ENCODE data around the gene TBKBP1.
"Not testable (repeated sequence)": the region's sequence is repeated elsewhere in the genome, so short reads cannot be mapped to it uniquely, and the experiment has no call there.

The TBKBP1 gene

DNA sequence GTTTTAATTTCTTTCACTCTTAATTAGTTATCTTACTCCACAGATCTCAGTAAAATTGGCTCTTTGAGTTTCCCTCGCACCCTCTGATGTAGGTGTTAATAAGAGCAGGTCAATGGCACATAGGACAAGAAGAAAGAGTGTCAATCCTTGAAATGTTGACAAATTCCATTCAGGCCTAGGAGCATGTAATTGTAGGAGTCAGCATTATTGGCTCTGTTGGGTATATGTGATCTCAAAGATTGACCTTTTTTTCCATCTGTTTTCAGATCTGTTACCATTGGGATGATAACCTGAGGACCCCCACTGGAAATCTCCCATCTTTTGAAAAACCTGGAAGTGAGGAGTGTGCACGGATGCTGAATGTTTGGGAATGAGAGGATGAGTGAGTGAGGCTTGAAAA lies 11.8 kb upstream of the TBKBP1 start:
- DNase-seq: no peak

GRCh38 chr17:47682727-47683126 lies 11.2 kb upstream of the TBKBP1 start:
- not testable (repeated sequence) for DNase-seq

- DNase-seq: no peak
Observed at GRCh38 chr17:47684025-47684424, 9.9 kb upstream of the TBKBP1 start.

DNA sequence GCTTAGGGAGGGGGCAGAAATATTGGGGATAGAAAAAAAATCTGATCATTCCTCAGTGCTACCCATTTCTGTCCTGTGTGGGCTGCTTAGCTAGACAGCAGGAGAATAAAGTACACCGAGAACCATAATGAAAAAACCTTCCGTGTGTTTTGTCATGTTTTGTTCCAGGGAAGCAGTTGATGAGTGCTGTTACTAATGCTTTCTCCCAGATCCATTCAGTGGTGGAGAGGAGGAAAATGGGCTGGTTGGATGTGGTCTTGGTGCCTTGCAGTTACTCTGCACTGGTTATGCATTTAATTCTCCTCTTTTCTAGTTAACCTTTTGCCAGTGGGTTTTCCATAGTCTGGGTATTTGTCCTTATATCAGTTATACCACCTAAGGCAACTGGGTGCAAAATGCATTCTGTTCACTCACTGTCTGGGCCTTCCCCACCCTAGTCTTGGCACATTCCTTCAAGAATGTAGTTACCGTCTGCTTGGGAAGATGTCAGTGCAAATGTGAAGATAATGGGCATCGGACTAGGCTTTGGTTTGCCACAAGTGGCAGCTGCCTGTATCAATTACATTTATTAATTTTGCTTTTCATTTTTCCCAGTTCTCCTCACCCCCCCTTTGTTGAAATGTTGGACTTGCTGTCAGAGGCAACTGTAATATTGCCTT lies 9.3 kb upstream of the TBKBP1 start:
- no peak for DNase-seq

GRCh38 chr17:47685556-47686275 lies 8.2 kb upstream of the TBKBP1 start:
- DNase-seq: no peak

DNA sequence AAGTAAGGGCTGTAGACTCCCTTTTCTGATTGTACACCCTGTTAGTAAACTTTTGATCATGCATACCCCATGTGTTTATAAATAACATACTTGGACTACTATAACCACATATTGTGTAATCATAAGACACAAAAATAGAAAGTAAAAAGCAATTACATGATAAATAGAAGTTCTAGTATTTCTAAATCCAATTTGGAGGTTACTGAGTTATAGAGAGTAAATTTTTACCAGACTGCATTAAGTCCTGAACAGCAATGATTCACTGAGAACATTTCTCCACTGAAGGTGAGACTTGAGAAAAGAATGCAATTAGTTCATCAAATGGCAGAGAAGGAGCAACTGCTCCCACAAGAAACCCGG lies 7.7 kb upstream of the TBKBP1 start:
- DNase-seq: no peak

DNA sequence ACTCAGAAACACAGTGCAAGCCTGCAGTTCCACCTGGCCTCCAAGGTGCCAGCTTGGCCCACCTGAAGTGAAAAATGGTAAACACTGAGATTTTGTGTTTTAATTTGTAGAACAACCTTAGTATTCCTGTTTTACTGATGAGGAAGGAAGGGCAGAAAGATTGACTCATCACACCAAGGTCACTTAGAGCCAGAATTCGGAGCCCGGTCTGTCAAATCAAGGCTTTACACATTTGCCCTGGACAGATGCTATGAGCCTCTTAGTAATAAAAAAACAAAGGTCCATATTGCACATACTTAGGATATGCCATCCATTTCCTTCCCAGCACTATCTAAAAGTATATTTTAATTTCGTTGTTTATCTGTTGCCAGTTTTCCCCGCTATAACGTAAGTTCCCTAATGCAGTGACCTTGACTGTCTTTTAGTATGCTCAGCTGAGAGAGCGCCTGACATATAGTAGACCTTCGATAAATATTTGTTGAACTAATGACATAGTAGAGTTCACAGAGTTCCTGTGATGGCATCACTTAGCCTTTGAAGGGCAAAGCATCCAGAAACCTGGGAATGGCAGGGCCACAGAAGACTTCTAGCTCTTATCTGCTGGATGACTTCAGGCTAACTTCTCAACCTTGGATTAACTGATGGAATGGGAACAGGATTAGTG lies 7.2 kb upstream of the TBKBP1 start:
- no peak for DNase-seq

DNA sequence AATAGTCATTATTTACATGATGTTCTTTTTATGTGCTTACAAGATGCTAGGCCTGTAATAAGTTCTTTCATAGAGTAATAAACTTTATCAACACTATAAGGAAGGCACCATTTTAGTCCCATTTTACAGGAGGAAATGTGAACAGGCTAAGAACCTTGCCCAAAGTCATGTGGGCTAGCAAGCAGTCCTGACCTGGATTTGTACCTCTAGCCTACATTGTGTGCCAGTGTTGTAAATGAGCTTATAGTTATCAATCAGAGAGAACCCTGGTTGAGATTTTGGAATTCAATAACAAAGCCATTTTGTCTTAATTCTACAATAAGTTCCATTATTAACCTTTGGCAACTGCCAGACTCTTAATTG lies 6.7 kb upstream of the TBKBP1 start:
- DNase-seq: no peak

GRCh38 chr17:47687748-47688147 lies 6.2 kb upstream of the TBKBP1 start:
- no peak for DNase-seq

GRCh38 chr17:47690121-47690520 lies 3.8 kb upstream of the TBKBP1 start:
- no peak for DNase-seq

GRCh38 chr17:47692137-47692894 lies 1.6 kb upstream of the TBKBP1 start:
- no peak for DNase-seq

DNA sequence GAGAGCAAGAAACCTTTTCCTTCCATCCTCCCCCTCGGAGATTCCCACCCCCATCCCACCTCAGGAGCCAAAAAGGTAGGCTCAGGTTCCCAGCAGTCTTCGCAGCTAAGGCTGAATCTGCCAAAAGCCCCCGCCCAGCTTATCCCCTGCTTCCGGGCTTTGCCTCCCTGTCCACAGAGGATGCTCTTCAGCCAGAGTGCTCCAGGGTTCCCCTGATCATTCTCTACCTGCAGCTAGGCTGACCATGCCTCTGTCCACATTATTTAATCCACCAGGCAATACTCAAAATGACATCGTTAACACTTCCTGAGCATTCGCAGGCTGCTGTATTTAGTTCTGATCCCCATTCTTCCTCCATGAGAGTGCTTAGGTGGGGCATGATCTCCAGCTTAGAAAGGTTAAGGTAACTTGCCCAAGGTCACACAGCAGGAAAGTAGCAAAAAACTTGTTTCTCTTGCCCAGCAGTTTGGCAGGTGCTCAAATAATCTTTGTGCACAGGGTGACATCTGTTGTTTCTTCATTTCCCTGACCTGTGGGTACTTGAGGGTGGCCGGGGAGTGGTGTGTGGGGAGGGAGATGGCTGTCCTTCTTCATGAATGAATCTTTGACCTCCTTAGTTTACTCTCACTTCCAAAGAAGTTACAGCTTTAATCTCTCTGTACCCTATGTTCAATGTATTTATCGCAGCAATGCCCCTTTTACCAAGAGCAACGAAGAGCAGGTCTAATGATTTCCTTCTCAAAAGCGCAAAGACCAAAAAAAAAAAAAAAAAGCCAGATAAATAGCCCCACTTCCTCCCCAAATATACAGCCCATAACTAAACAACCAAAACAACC lies 848 bp upstream of the TBKBP1 start:
- no peak for DNase-seq

DNA sequence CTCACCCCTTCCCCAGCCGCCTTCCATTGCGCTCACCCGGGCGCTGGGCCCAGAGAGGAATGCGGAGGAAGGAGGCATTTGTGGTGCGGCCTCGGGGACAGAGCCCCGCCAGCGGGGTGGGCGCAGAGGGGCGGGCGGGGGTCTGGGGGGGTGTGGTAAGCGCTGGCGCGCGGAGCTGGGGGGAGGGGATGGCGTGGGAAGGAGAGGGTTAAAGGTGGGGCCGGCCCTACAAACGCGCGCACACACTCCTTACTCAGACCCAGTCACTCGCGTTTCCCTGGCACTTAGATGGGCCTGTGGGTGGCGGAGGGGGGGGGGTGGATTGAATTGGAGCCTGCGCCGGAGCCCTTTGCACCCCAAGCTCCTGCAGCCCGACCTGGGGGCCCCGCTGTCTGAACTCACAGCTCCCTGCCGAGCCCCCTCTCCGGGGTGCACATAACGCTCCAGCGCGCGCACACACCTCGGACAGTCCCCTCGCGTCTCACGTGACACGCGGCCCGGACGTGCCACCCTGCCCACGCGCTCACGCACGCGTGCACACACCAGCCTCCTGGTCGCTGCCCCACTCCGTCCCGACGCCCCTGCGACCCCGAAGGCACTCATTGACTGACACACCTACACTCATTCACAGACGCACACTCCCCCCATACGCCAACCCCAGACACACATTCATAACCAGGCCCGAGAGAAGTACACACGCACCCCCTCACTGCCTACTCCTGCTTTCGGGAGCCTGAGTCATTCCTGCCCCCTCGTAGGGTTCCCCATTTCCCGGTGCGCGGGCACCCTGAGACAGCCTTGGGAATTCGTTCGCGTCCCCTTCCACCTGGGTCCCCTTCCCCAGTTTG lies 844 bp downstream of the TBKBP1 start:
- no peak for DNase-seq

DNA sequence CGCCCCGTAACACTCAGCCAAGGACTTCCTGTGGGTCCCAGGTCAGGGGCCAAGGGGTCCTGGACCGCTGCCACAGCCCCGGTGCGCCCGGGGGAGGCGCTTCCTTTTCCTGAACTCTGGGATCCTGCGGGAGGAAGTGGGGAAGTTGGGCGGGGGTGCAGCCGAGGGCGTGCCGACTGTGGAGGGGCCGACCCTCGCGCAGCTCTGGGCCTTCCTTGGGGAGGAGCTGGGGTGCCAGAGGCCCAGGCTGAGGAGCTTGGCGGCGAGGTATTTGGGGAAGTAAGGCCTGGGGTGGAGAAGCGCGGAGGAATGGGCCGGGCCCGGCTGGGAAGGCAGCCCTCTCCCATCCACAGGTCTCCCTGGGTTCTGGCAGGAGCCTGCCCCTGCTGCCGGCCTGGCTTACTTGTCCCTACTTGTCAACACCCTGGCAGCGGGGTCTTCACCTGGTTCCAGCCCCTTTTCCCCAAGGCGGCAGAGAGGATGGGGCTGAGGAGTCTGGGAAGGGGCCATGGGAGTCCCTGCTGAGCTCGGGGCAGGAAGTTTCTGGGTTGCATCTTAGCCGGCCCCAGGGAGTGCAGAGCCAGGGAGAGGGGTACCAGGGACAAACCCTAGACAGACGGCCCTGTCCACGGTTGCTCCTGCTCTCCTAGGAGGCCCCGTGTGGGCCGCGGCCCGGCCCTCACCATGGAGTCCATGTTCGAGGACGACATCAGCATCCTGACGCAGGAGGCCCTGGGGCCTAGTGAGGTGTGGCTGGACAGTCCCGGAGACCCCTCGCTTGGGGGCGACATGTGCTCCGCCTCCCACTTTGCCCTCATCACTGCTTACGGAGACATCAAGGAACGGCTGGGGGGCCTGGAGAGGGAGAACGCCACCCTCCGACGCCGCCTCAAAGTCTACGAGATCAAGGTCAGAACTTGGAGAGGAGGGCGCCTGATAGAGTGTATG lies 1.7 kb downstream of the TBKBP1 start:
- DNase-seq: no peak

DNA sequence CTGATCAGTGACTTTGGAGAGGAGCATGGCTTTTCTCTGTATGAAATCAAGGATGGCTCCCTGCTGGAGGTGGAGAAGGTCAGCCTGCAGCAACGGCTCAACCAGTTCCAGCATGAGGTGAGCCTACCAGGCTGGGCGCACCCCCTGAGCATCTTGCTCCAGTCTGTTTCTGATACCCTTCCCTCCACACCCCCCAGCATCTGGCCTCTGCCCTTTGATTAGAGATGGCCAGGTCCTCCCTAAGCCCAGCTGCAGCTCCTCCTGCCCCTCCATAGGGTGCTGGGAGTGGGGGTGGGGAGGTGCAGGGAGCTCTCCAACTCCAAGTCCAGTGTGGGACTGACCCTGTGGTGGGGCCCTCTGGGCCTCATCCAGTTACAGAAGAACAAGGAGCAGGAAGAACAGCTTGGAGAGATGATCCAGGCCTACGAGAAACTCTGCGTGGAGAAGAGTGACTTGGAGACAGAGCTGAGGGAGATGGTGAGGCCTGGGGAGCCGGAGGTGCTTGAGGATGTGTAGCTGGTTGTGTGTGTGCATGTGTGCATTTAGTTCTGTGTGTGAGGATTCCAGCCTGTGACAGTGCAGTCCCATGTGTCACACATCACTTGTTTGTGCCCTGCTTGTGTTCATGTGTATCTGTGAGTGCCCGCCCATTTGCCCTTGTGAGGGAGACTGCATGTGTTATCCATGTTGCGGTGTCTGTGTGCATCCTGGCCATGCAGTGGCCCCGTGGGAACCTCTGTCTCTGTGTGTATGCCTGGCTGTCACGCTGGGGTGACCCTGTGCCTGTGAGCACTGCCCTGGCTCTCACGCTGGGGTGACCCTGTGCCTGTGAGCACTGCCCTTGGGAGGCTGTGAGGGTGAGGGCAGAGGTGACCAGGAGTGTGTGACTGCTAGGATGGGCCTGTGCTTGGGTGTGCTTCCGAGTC lies 3.0 kb downstream of the TBKBP1 start:
- no peak for DNase-seq

GRCh38 chr17:47697906-47698711 lies 4.1 kb downstream of the TBKBP1 start:
- no peak for DNase-seq

DNA sequence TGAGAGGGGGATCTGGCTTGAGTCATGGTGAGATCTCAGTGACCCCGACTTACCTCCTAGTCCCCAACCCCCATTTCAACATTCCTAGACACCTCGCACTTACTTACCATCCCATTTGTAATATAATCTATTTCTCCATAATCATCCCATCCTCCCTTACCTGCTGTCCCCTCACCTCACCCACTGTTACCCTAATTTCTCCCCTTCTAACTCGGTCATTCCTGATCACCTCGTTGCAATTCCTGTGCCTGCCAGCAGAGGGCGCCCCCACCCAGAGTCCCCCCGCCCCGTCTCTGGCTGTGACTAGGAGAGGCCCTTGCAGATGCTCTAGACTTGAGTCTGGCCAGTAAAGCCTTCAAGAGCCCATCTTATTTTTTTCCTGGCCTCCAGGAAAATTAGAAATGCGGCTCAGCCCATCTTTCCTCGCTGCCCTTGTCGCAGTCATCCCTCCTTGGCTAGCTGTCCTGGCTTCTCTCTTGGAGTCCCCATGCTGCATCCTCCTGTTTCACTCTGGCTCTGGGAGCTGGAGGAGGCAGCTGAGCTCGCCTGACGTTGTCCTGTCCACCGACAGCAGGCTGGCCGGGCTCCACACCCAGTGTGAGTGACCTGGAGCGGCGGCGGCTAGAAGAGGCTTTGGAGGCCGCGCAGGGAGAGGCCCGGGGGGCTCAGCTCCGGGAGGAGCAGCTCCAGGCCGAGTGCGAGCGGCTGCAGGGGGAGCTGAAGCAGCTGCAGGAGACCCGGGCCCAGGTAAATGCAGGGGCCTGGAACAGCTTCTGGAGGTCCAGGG lies 5.0 kb downstream of the TBKBP1 start:
- DNase-seq: peak; percentile 68

- DNase-seq: no peak
Observed at GRCh38 chr17:47699536-47699840, 5.5 kb downstream of the TBKBP1 start.

Measured in T1000 (cell line).